VCaP (cell line): Measurements from ENCODE around the gene ARRB1.

Source experiments
- H3K27ac ChIP-seq: fragments of 450-650 bp; 2 replicates; pipeline ENCODE4 v1.5.1; 2017
- CTCF ChIP-seq: fragments of 450-650 bp; conservative IDR thresholded peaks from 2 replicates; pipeline ENCODE4 v1.5.1; 2017; ENCODE audit warnings: mild to moderate bottlenecking, moderate library complexity

ARRB1 gene

GRCh38 chr11:75286826-75287465, 64.5 kb downstream of the ARRB1 start:
- TF ChIP-seq CTCF: no peak
- H3K27ac ChIP-seq: no peak overlapping the region

GRCh38 chr11:75285776-75286360, 65.6 kb downstream of the ARRB1 start:
- TF ChIP-seq CTCF: no peak

GRCh38 chr11:75283391-75283931, 68.0 kb downstream of the ARRB1 start:
- TF ChIP-seq CTCF: no peak
- no peak overlapping the region for H3K27ac ChIP-seq

More at GRCh38 chr11:75285776-75286360, 65.6 kb downstream of the ARRB1 start:
- no peak overlapping the region for H3K27ac ChIP-seq

- H3K27ac ChIP-seq: no peak overlapping the region
- no peak for TF ChIP-seq CTCF
Measured at GRCh38 chr11:75281469-75282095, 69.9 kb downstream of the ARRB1 start.

- TF ChIP-seq CTCF: no peak
- H3K27ac ChIP-seq: peak overlapping the region; percentile 18; the same call in 1 of the 2 replicates
Measured at GRCh38 chr11:75280770-75281468, 70.5 kb downstream of the ARRB1 start.

GRCh38 chr11:75280227-75280701, 71.2 kb downstream of the ARRB1 start:
- peak overlapping the region; percentile 18; the same call in 1 of the 2 replicates for H3K27ac ChIP-seq
- TF ChIP-seq CTCF: peak; percentile 99

GRCh38 chr11:75279273-75279672, 72.2 kb downstream of the ARRB1 start:
- no peak for TF ChIP-seq CTCF
- H3K27ac ChIP-seq: no peak overlapping the region
